NCI-H510A treated with DMSO at 0.1 percent for 48 hours (cell line): ENCODE measurements around the gene MAVS.

ENCODE experiments used
- DNase-seq: peaks from one replicate; lab custom pipeline; 2025; lab: John Stamatoyannopoulos, UW

Gene MAVS

DNA sequence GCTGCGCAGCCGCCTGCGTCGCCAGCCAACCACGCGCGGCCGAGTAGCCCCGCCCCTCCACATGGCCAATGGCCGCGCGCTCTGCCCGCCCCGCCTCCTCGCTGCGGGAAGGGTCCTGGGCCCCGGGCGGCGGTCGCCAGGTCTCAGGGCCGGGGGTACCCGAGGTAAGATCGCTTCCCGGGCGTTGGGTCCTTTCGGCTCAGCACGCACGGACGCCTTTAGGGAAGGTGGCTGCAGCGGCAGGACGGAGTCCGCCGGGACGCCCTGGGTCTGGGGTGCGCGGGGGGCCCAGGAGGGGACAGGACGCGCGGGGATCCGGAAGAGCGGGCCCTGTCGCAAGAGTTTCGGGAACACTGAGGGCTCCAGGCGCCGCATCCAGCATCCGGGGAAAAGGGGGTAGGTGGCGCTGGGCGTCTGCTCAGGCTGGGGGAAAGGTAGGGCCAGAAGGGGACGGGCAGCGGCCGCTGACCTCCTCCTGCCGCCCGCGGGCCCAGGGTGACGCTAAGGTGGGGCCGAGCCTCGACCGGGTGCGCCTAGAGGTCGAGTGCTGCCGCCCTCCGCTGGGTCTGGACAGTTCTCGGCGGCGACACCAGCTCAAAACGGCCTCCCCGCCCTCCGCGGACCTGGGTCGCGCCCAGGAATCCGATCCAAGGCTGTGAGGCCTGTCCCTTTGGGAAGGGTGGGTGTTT is at the start of gene MAVS:
Gene MAVS, plus strand, starts transcription at position 95 of the 689 bp plus-strand sequence. CDS start 7,791 bp downstream, outside the sequence.
- DNase-seq: peak; percentile 95

DNA sequence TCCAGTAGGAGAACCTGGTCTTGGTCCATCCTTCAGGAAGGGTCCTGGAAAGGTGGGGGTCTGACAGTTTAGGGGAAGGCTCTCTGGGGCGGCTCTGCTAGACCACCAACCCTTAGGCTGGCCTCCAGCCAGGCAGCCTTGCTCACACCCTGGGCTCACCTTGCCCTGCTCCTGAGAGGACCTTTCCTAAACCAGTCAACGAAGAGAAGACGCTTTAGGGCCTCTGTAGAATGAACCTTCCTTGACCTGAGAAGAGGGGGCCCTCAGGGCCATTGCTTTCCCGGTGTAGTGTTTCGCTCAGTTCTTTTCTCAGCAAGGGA is 49.4 kb upstream of the MAVS start:
- DNase-seq: no peak

DNA sequence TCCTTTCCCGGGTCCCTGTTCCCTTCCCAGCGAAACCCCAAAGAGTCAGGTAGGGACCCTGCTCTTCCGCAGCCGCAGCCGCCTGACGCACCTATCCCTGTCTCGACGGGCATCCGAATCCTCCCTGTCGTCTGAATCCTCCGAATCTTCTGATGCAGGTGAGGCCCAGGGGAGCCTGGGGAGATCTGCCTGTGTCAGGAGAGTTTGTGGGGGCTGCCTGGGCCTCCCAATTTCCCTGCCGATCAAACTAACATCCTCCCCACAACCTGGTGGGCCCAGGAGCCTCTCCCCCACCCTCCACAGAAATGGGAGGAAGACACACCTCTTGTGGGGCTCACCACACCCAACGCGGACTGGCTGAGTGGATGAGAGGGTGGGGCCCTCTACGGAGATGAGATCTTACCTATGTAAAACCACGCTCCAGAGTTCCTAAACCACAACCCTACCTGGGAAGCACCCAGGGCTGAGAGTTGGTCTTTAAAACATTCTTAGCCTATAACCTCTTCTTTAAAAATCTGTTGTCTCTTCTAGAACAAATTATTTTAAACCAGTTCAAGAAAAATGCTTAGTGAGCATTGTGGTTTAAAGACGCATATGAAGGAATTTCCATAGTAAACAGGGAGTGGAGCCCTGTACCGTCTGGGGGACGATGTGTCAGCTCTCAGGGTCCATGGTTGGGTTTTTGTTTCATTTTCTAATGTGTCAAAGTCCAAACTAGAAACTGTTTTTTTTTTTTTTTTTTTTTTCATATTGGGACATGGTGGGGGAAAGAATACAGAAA is 48.9 kb upstream of the MAVS start:
- DNase-seq: peak; percentile 72

DNA sequence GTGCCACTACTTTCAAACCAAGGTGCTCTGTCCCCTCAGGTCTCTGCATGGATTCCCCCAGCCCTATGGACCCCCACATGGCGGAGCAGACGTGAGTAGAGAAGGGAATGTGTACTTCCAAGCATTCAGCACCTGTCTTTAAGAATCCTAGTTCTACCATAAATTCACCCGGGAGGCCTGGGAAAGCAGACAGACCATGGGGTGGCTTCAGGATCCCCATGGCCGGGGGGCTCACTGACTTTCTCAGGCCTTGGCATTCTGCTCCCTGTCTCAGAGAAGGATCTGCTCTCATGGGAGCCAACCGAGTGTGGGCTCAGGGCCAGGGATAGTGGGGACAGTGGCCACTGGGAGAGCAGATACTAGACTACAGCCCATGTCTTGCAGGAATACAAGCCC is 48.3 kb upstream of the MAVS start:
- no peak for DNase-seq

DNA sequence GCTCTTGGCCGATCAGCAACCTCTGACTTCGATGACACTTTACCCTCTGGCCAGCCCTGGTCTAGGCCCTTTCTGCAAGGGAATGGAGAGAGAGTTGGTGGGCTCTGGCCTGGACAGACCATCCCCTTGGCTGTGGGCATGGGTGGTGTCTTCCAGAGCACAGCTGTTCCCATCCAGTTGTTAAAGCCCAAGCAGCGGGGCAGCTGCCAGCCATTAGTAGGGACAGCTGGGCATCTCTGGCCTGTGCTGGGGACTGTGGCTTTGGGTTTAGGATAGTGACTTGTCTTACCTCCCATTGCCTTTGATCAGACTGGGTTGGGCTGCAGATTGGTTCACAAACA is 47.8 kb upstream of the MAVS start:
- DNase-seq: no peak

DNA sequence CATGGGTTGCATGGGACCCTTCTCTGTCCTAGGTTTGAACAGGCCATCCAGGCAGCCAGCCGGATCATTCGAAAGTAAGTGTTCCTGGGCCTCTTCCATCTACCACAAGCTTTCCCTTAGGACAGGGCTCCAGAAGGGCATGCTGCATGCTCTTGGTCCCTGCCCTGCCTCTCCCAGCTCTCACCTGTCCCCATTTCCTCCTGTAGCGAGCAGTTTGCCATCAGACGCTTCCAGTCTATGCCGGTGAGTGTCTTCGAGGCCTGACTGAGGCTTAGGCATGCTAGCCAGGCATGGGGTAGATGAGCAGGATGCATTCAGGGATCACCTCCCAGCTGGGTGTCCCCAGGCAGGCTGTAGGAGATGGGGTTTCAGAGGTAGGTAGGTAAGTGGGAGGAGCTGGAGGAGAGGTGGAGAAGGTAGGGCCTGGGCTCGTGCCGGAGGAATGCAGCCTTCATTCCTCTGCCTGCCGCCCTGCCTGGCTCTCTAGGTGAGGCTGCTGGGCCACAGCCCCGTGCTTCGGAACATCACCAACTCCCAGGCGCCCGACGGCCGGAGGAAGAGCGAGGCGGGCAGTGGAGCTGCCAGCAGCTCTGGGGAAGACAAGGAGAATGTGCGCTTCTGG is 46.3 kb upstream of the MAVS start:
- peak; percentile 37 for DNase-seq

DNA sequence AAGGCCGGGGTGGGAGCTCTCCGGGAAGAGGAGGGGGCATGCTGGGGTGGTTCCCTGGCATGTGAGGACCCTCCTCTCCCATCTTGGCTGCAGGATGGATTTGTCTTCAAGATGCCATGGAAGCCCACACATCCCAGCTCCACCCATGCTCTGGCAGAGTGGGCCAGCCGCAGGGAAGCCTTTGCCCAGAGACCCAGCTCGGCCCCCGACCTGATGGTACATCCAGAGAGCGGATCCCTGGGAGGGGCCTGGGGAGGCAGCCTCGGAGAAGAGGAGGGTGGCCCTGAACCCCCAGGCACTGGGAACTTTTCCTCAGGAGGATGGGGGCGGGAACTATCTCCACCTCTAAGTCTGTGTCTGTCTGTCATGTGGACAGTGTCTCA is 45.8 kb upstream of the MAVS start:
- no peak for DNase-seq

DNA sequence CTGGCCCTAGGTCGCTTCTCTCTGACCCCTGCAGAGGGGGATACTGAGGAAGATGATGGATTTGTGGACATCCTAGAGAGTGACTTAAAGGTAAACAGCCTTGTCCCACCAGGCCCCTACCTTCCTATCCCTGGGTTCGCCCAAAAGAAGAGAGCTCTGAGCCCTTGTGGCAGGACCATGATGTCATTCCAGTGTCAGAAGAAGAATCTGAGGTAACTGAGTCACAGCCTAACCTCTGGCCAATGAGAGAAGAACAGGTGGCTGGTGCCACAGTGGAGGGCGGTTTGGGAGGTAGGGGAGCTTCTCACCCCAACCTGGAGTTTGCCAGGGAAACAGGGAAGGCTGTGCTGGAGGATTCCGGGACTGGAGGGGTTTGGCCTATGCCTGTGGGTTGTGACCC is 45.3 kb upstream of the MAVS start:
- DNase-seq: no peak

DNA sequence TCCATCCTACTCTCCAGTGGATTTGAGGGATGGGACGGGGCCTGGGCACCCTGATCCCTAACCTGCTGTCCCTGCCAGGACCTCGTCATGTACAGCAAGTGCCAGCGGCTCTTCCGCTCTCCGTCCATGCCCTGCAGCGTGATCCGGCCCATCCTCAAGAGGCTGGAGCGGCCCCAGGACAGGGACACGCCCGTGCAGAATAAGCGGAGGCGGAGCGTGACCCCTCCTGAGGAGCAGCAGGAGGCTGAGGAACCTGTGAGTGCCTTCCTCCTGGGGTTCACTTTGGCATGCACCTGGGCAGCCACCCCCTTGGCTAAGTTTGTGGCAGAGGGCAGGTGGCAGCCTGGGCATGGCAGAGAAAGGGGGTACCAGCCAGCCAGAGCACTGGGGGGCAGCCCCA is 44.8 kb upstream of the MAVS start:
- no peak for DNase-seq

DNA sequence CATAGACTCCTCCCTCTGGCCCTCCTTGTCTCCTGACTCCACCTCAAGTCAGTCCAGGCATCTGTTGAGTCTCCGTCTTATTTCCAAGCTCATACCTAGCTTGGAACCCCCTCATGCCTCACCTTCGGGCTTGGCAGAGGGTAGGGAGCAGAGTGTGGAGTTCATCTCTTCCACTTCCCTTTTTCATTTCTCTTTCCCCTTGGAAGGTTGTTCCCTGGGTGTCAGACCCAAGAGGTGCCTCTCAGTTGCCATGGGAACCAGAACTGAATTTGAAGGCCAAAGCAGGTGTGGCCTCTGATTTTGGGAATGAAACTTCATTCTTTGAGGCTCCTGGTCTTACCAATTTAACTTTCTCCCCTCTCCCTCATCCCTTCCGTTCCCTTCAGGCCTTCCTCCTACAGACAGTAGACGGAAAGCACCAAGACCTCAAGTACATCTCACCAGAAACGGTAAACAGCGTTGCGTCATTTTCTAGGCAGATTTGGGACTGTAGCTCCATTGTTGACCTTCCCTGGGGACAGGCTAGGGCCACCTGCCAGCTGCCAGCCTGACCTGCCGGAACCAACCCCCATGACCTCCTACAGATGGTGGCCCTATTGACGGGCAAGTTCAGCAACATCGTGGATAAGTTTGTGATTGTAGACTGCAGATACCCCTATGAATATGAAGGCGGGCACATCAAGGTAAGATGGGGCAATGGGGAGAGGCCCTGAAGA is 44.0 kb upstream of the MAVS start:
- no peak for DNase-seq

DNA sequence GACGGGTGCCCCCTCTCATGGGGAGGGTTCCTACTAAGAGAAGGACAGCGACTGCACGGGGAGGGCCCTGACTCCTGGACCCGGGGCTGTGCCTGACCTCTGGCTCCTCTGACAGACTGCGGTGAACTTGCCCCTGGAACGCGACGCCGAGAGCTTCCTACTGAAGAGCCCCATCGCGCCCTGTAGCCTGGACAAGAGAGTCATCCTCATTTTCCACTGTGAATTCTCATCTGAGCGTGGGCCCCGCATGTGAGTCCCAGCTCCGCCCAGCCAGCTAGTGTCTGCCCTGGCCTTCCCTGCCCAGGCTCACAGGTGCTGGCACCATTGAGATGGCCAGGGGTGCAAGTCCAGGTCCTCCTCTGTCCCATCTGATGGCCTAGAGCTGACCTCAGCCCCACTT is 43.3 kb upstream of the MAVS start:
- no peak for DNase-seq

DNA sequence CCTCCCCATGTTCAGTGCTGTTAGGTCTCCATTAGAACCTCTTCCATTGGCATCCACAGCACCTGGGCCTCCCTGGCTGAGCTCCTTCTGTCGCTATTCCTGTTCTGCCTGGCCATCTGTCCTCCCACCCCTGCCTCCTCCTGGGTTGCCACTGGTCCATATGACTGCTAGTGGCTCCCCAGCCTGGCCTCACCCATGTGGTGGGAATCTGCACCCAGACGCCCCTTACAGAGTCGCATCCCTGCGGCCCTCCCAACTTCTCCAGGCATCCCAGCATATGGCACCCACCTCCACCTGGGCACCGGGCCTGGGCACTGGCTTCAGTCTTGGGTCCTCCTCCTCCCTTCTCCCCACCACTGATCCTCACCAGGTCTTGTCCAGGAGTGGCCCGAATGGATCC is 42.8 kb upstream of the MAVS start:
- no peak for DNase-seq

DNA sequence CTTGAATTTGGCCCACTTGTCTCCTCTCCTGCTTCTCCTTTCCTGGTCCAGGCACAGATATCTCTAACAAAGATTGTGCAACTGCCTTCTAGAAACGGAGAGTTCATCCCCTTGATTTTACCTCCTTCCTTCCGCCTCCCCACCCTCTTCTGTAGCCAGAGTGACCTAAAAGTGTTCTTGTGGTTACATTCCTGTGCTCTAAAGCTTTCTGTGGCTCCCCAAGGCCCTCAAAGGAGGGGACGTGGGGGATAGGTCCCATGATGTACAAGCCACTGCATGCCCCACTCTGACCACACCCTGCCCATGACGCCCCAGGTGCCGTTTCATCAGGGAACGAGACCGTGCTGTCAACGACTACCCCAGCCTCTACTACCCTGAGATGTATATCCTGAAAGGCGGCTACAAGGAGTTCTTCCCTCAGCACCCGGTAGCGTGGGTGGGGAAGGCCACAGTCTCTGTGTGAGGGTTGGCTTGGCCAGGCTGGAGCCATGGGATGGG is 42.3 kb upstream of the MAVS start:
- no peak for DNase-seq

DNA sequence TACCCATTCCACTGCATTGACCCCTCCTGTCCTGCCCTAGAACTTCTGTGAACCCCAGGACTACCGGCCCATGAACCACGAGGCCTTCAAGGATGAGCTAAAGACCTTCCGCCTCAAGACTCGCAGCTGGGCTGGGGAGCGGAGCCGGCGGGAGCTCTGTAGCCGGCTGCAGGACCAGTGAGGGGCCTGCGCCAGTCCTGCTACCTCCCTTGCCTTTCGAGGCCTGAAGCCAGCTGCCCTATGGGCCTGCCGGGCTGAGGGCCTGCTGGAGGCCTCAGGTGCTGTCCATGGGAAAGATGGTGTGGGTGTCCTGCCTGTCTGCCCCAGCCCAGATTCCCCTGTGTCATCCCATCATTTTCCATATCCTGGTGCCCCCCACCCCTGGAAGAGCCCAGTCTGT is 41.9 kb upstream of the MAVS start:
- no peak for DNase-seq

DNA sequence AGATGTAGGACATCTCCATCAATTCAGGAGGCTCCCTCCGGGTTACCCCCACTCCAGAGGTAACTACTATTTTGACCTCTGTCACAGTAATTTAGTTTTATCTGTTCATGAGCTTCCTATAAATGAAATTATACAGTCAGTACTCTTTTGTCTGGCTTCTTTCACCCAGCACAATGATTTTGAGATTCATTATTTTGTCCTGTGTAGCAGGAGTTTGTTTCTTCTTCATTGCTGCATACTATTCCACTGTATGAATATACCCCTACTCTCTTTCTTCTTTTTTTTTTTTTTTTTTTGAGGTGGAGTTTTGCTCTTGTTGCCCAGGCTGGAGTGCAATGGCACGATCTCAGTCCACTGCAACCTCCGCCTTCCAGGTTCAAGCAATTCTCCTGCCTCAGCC is 38.1 kb upstream of the MAVS start:
- no peak for DNase-seq

DNA sequence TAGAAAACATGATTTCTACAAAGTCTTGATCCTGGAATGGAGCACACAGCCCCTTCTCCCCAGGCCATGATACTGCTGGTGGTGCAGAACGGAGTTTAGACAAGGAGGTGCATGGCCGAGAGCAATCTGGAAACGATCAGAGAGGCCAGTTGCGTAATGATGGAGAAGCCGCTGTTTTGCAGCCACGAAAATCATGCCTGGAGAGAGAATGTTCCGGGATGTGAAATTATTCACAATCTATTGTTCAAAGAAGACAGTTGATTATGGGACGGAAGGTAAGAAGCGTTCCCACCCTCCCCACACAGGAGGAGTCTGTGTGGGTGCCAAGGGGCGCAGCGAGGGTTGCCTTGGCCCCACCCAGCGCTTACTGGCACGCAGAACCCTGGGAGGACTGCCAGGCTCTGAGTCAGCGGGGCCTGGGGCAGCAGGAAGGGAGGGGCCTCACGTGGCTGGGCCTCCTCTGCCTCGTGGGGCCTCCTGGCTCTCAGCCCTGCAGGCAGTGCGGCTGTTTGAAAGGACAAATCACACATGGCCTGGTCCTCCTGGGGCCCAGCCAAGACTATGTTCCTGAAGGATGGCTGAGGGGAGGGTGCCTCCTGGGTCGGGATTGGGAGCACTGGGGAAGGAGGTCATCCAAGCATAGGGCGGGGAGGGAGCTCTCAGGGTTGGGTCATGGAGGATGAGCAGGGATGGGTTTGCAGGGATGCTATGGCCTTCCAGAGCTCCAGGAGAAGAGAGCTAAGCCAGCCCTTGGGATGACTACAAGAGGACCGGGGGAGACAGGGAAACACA is 35.0 kb upstream of the MAVS start:
- DNase-seq: peak; percentile 97

DNA sequence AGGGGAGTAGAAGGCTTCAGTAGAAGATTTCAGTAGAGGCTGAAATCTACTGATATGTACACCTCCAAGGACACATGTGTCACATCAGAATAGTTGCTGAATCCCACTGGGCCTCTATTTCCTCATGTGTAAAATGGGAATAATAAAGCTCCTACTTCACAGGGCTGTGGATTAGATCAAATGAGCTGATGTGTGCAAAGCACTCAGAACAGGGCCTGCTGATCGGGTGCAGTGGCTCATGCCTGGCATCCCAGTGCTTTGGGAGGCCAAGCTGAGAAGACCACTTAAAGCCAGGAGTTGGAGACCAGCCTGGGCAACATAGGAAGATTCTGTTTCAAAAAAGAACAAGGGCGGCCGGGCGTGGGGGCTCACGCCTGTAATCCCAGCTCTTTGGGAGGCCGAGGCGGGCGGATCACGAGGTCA is 34.4 kb upstream of the MAVS start:
- no peak for DNase-seq

DNA sequence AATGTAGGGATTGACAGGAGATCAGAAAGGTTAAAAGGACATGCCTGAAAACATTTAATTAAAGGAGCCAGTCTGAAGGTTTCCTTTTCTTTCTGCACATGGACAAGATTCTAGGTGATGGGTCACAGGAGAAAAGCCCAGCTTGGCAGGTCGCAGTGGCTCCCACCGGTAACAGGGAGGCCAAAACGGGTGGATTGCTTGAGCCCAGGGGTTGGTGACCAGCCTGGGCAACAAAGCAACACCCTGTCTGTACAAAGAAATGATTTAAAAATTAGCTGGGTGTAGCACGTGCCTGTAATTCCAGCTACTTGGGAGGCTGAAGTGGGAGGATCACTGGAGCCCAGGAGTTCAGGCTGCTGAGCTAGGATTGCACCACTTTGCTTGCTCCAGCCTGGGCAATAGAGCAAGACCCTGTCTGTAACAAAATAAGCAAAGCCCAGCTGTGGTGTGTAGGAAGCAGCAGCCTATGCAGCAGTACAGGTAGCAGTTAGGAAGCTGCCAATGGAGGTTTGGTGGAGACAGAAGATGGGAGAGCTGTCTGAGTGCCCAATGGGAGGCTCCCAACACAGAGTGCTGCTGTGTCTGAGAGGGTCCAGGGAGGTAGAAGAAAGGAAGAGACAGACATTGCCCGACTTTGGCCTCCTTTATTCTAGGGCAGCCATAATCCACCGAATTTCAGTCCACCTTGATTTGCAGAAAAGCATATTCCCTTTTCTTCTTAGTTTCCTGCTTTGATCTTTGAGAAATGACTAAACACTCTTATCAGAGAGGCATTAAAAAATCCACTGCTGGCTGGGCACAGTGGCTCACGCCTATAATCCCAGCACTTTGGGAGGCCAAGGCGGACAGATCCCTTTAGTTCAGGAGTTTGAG is 33.4 kb upstream of the MAVS start:
- DNase-seq: no peak

DNA sequence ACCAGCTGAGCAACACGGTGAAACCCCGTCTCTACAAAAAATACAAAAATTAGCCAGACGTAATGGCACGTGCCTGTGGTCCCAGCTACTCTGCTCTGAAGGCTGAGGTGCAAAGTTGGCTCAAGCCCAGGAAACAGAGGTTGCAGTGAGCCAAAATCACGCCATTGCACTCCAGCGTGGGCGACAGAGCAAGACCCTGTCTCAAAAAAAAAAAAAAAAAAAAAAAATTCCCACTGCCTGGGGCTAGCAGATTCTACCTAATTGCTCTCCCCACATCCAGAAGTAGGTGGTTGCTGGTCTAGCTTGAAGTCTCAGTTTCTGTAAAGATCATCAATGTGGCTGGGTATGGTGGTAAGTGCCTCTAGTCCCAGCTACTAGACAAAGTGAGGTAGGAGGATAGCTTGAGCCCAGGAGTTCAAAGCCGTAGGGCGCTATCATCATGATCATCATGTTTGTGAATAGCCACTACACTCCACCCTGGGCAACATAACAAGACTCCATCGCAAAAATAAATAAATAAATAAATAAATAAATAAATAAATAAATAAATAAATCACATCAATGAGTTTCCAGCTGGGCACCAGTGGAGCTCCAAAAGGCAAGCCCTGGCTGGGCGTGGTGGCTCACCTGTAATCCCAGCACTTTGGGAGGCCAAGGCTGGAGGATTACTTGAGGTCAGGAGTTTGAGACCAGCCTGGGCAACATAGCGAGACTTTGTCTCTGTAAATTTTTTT is 32.6 kb upstream of the MAVS start:
- no peak for DNase-seq

DNA sequence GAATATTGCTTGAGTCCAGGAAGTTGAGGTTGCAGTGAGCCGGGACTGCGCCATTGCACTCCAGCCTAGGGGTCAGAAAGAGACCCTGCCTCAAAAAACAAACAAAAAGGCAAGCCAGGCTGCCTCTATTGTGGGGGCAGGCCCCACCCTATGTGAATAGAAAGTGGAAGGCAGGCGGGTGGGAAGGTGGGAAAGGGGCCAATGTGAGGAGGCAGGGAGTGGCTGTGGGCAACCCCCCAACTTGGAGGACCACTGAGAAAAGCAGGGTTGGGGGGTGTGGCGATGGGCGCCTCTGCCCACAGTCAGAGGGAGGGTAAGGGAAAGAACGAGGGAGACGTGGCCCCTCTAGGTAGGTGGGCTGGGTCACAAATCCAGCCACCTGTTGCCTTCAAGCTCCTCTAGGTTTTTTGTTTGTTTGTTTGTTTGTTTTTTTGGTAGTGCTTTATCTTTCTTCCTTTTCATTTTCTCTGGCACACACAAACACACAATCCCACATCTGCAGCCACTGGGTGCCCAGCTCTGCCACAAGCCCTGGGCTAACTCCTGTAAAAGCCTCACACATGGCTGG is 31.6 kb upstream of the MAVS start:
- no peak for DNase-seq
